HG02610 (cell line): ENCODE data around the gene OSBPL3.

Experiments
- ATAC-seq: cut with Tn5 transposase; IDR thresholded peaks from one replicate; pipeline ENCODE4 v1.9.1; 2021; ENCODE audit warnings: mild to moderate bottlenecking, moderate library complexity; ENCODE audit not compliant: unreplicated experiment

OSBPL3 gene

DNA sequence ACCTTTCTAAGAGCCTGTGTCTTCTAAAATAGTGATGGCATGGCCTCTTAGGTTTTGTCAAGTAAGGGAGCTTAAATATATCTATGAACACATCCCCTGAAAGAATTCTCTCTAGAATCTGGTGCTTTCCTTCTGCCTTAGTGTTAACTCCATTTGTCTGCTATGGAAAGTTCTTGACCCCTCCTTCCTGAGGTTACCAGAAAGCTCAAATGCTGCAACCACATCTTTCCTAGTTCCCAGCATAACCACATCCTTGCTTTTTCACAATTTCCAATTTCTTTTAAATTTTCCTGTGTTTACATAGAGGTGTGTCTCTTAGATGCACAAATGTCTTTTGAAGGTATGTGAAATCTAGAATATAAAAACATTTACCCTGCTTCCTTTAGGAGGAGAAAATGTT lies 206.3 kb downstream of the OSBPL3 start:
- ATAC-seq: no peak

DNA sequence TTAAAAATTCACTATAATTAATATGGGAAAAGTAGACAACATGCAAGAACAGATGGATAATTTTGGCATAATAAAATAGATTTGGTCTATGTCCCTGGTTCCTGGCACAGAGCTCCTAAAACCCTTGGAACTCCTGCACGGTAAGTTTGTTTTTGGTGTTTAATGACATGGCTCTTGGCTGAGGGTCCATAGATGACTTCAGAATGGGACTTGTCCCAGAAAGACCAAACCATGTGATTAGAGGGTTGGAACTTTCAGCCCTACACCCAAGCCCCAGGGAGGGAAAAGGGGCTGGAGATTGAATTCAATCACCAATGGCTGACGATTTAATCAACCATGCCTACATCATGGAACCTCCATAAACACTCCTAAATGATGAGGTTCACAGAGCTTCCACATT lies 210.1 kb downstream of the OSBPL3 start:
- no peak for ATAC-seq

DNA sequence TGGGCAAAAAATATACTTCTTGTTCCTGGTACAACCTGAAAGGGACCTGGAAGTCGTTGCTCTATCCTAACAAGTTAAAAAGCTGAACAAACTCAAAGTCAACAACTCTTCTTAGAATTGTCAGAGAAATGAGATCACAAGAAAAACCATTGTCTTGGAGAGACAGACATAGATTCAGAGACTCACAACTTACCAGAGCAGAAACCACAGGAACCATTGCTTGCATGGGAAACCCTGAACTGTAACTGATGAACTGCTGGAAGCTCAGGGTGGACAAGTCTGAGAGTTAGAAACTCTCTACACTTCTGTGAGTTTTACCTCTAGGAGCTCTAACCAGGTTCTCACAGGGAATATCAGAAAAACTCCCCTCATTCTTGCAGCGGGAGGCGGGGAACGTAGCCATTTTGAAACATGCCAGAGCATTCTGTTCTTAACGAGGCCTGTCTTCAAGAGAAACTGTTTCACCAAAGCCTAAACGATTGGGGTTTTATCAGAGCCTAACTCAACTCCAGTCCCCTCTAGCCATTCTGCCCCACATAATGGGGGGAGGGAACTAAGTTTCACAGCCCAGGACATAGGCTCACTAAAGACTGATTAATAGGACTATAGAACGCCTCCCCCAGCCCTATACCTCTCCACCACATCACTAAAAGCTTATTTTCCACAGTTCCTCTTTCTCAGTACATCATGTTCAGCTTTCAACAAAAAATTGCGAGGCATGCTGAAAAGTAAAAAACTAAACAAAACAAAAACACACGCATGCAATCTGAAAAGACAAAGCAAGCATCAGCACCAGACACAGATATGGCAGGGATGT lies 210.8 kb downstream of the OSBPL3 start:
- peak; percentile 71 for ATAC-seq

DNA sequence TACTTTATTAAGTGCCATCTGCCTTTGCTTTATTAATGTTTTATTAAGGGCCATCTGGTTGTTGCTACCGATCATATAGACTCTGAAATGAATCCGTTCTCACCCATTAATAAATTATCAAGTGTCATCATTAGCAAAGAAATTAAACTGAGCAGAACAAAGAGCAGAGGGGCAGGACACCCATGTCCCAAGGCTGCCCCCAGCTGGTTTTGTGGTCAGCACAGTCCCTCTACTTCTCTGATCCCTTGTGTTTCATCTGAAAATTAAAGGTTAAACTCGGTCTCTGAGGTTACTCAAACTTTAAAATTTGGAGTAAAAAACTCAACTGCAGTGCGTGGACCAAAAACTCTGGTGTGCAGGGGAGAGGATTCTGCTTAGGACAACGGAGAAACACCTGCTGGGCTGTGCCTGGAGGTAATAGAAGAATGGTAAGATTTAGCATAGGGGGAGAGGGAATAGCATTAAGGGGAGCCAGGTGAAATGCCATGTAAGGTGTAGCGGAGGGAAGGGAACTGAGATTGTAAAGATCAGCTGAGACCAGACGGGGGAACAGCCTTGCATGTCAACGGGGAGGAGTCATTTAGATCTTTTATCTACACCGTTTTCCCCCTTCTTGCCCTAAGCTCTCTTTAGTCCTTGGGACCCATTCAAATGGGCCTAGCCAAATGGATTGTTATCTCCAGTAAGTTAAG lies 212.0 kb downstream of the OSBPL3 start:
- no peak for ATAC-seq

DNA sequence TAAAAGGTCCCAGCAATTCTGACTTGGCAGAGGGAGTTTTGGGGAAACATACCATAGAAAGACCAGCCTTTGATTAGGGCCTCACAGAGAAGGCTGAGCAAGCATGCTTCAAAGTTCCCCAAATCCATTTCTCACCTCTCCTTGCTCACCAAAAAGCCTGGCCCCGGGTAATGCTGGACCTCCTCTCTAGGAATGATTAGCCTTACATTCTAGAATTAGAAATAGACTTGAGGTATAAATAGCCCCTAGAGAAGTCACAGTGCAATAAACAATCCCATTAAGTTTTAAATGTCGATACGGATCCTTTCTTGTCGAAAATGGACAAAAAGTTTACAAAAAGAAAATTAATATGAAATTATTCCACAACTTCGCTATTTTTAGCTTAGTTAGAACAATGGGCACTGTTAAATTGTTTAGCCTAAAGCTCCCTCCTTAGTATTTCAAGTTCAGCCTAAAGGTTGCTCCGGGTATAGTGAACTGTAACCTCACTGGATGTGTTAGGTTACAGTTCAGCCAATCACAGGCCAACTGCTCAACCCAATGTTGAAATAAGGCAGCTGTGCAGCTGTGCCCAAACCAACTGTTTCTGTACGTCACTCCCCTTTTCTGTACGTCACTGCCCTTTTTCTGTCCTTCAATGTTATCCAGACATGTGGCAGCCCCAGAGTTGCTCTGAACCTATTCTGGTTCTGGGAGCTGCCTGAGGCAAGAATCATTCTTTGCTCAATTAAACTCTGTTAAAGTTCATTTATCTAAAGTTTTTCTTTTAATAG lies 214.8 kb downstream of the OSBPL3 start:
- ATAC-seq: no peak

DNA sequence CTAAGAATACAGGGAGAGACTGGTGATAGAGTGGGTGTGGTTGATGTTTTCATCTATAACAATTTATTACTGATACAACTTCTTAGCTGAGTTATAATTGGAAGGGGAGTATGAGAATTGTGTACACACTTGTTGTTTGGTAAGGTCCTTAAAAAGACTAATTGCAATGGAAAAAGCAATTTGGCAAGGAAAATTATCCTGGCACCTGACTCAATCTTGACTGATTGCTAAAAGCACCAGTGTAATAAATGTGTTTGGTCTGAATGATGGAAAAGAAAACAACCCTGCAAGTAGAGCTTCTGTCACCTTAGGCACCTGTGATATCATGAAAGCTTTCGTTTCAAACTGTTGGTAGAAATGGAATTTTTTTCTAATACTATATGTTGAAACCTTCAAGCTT lies 216.0 kb downstream of the OSBPL3 start:
- ATAC-seq: no peak

DNA sequence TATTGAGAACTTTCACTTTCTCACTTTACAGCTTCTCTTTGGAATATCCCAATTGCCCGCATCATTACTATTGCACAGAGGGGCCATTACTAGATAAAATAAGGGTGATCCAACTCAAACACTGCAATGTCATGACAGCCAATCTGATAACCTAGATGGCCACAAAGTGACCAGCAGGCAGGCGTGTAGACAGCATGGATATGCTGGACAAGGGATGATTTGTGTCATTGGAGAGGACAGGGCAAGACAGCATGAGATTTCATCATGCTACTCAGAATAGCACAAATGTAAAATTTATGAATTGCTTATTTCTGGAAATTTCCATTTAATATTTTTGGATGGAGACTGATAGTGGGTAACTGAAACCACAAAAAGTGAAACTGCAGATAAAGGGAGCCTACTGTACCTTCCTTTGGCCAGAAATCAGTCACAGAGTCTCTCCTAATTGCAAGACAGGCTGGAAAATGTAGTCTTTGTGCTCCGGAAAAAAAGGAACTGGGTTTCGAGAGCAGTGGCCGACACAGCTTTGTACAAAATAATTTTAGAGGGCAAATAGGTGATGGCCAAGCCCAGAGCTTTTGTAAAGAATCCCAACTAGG lies 216.6 kb downstream of the OSBPL3 start:
- ATAC-seq: no peak

DNA sequence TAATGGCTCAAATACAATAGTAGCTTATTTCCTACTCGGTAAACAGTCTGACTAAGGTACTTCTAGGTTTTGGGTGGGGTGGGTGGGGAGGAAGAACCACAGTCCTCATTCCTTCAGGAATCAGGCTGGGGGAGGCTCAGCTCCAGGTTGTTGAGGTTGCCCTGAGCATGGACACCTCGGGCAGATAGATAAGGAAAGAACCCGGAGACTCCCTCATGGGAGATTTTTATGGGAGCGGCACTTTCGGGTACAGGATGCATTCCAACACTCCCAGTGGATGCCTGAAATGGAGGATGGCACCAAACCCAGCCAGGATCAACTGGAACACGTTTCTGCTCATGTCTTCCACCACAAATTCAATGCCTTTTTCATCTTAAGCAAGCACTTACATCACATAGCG lies 217.2 kb downstream of the OSBPL3 start:
- ATAC-seq: no peak

DNA sequence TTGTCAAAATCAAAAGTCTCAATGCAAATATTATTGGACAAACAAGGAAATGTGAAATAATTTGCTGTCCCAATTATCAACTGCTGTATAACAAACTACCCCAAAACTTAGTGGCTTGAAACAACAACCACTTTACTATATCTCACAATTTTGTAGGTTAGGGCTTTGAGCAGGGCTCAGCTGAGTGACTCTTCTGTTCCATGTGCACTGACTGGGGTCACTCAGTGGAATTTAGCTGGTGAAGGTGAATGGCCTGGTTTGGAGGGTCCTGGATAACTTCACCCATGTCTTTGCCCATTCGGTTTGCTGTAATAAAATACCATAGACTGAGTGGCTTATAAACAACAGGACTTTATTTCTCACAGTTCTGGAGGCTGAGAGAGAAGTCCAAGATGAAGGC lies 219.0 kb downstream of the OSBPL3 start:
- ATAC-seq: no peak

DNA sequence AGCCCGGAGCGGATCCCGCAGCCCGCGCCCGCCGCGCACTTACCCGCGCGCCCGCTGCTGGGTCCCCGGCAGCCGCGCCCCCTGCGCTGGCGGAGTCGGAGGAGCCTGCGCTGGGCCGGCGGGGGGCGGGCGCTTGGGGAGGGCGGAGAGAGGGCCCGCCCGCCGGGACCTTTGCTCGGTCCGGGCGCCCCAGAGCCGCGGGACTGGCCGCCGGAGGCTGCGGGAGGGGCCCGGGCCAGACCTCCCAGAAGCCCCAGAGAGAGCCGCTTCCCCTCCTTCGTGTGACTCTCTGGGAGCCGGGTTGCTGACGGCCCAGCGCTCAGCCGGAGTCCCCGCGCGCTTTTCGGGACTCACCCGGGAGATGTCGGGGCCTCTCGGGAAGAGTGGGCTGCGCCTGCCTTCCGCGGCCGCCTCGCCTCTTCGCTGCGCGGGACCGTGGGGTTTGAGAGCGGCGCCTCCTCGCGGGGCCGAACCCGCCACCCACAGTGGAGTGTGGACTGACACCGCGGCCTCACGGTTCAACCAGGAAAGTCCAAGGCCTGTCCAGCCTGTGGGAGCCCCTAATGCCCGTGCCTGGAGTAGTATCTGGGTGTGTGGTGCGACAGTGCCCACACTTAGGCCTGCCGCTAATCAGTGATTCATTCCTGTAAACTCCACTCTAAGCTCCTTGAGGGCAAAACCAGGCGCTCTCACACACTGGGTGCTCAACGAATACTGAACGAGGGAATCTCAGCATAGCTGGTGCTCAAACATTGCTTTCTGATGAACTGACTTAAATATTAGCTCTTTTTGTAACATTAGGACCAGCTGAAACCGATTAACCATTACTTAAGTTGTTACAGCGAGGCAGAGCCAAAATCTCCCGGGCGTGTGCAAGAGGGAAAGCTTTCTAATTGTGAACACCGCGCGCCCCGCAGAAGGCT lies 222.4 kb downstream of the OSBPL3 start, which contains the start of gene GSDME:
GSDME (minus strand) TSS at position 112 of the 923 bp plus-strand sequence. CDS start 7,690 bp downstream, outside the sequence.
- ATAC-seq: peak; percentile 67

DNA sequence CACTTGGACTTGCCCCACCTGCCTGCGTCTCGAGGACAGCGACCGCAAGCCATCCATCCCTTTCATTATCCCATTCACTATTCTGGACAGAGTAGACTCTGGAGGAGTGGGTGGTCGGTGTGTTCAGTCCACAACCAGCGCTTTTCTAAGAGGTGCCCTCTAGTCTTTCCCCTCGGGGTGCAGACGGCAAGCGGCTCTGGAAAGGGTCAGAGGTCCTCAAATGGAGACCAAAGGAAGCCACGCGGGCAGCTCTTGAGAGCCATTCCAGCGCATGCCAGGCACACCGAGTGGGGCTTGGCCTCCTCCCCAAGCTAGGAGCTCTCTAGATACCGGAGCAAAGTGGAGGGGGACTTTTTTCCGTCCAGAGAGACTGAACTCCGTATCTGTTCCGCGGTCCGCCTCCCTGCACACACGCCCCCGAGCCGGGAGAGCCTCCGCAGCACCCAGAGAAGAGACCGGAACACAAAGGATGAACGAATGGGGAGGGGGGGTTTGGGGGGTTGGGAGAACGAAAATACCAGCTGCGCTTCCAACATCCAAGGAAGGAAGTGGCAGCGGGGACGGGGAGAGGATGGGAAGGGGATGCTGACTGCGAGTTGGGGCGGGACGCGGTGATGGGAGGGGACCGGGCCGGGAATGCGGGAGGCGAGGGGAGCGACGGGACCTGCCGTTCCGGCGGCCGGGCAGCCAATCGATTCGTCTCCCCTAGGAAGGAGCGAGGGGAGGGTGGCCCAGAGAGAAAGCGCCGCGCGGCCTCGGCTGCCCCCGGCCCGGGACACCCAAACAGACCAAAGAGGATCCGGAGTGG lies 223.2 kb downstream of the OSBPL3 start:
- peak; percentile 7 for ATAC-seq

DNA sequence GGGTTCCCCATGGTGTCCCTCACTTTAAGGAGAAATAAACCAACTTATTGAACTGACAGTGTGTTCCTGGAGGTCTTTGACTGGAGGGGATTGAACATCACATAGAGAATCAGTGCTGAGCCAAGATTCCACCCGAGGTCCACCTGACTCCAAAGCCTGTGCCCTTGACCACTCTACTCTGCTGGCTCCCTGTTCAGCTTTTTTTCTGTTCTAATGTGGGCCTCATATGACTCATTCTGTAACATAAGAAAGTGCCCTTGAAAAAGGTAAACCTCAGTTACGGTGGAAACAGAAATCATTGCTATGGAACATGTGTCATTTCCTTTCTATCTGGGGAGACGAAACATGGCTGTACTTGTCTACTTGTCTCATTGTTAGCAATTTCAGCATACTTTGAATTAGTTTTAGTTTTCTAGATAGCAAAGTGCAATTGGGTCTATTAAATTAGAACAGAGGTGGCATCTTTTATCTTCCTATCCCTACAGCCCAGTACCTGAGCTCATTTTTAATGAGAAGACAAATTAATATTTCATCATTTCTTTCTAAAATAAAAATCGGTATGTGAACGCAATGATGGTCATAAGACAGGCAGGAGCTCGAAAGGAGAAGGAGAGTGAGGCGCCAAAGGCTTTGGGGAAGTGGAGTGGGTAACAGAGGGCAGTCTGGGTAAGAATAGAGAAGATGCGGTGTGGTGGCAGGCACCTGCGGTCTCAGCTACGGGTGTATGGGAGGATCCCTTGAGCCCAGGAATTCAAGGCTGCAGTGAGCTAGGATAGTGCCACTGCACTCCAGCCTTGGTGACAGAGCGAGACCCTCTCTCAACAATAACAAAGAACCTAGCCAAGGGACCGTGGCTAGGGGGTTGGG lies 224.2 kb downstream of the OSBPL3 start:
- peak; percentile 78 for ATAC-seq

DNA sequence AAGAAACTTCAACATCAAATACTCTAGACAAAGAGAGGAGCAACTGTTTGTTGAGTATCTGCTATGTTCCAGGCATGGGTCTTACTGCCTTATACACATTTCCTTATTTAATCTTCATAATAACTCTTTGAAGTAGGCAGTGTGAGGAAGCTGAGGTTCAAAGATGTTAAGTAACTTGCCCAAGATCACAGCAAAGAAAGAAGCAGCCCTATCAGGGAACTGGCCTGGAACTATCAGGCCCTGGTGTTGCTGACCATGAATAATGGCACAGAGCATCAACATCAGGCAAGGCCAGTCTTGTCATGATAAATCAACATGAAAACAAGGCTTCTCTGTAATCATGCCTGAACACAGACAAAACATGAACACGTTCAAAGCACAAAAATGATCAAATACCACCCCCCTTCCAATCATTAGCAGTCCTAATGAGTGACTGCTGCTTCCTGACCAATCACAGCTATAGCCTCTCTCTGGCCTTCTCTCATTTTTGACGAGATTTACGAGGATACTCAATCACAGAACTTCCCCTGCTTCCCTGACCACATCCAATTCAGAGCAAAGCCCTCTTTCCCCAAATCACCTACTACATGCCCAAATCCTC lies 225.0 kb downstream of the OSBPL3 start:
- no peak for ATAC-seq

DNA sequence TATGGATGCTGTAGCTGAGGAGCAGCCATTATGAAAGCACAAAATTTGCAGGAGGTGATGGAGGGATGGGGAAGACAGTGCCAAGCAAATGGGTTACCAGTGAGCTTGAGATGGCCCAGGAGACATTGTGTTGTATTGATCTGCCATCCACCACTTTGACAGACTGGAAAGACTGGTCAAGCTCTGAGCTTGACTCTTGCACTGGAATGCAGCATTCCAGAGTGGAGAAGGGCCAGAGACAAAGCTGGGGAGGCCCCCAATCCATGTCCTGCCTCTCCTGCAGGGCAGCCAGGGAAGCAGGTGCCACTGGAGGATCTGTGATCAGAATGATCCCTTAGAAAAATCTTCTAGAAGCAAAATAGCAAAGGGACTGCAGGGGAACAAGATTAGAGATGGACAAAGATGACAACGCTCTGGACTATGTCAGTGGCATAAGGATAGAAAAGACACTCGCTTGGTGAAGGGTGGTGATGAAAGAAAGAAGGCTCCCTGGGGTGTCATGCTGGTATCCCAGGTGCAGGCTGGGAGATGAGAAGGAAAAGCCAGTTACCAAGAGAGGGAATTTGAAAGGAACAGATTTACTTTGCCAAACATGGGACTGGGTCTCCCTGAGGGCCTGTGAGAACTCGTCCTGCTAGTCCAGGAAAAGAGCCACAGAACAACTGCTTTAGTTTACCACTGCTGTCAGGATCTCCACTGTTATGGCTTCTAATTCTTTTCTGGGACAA lies 227.7 kb downstream of the OSBPL3 start:
- no peak for ATAC-seq

DNA sequence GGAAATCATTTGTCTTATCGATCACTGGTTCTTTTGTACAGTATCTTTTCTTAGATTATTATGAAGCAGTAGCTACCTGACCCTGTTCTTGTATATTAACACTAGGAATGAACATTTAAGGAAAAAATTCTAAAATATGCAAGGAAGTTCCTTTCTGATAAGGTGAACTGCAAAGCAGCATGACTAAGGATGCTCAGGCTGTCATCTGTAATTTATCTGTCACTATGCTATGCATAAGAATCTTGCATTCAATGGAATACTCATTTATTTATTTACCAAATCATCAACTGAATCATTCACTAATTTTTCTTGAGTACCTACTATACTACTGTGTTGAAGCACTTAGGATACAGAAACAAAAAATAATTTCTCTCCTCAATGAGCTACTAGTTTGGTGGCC lies 228.5 kb downstream of the OSBPL3 start:
- ATAC-seq: no peak

DNA sequence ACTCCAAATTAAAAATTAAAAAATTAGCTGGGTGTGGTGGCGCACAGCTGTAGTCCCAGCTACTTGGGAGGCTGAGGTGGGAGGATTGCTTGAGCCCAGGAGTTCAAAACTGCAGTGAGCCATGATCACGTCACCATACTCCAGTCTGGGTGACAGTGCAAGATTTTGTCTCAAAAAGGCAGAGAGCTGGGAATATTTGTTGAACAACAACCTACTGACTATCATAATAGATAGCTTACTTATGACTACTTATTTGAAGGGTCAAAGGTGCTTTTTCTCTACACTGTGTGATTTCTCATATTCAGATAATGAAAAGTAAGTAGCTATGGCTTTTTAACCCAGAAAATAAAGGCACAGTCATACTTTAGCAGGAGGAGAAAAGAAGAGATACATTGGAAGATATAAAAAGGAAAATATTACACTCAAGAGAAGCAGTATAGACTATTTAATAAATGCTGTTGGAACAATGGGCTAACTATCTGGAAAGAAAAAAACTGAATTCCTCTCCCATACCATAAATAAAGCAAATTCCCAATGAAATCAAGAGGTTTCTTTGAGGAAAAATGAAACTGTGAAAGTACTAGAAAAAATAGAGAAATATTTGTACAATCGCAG lies 229.4 kb downstream of the OSBPL3 start:
- ATAC-seq: no peak

DNA sequence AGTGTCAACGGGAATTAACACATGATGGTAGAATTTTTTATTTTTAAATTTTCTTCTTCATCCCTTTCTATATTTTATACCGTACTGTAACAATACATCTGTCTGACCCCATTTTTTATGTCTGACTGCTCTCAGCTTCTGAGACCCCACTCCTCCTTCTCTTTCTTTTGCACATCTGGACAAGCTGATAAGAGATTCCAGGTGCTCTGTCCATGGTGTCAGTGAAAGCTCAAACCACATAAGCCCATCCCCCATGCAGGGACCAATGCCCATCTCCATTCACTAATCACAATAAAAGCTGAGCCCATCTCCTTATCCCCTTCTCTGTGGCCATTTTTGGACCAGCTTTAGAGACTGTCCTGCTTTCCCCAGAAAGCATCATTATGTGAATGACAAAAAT lies 231.5 kb downstream of the OSBPL3 start:
- no peak for ATAC-seq
